HEK293 (cell line): ENCODE measurements around the gene MDM2.

ENCODE experiments used
- YY1 ChIP-seq: fragments of 450-650 bp; formaldehyde crosslinking; IDR thresholded peaks from 2 replicates; pipeline ENCODE4 v1.5.1; 2018; ENCODE audit warnings: missing biosample characterization, missing genetic modification characterization
- ZBTB48 ChIP-seq: fragments of 450-650 bp; formaldehyde crosslinking; IDR thresholded peaks from 2 replicates; pipeline ENCODE4 v1.5.1; 2016; ENCODE audit warnings: missing biosample characterization, missing genetic modification characterization
- ZFP3 ChIP-seq: fragments of 450-650 bp; formaldehyde crosslinking; IDR thresholded peaks from 2 replicates; pipeline ENCODE4 v1.5.1; 2016; ENCODE audit warnings: low read depth, missing biosample characterization, missing genetic modification characterization
- ZNF114 ChIP-seq: fragments of 450-650 bp; formaldehyde crosslinking; IDR thresholded peaks from 2 replicates; pipeline ENCODE4 v1.5.0; 2017; ENCODE audit warnings: missing biosample characterization, missing genetic modification characterization
- ZNF280D ChIP-seq: fragments of 450-650 bp; formaldehyde crosslinking; IDR thresholded peaks from 2 replicates; pipeline ENCODE4 v1.5.1; 2016; ENCODE audit warnings: missing biosample characterization, missing genetic modification characterization
- ZNF792 ChIP-seq: fragments of 450-650 bp; formaldehyde crosslinking; IDR thresholded peaks from 2 replicates; pipeline ENCODE4 v1.5.1; 2016; ENCODE audit warnings: missing biosample characterization, missing genetic modification characterization
- TF ChIP-seq, protein P1 (sequence below): fragments of 450-650 bp; formaldehyde crosslinking; IDR thresholded peaks from 2 replicates; pipeline ENCODE4 v1.5.1; 2016; ENCODE audit warnings: missing biosample characterization, missing genetic modification characterization
- TF ChIP-seq, protein P2 (sequence below): fragments of 450-650 bp; formaldehyde crosslinking; IDR thresholded peaks from 2 replicates; pipeline ENCODE4 v1.5.1; 2016; ENCODE audit warnings: missing biosample characterization, missing genetic modification characterization

DNA sequence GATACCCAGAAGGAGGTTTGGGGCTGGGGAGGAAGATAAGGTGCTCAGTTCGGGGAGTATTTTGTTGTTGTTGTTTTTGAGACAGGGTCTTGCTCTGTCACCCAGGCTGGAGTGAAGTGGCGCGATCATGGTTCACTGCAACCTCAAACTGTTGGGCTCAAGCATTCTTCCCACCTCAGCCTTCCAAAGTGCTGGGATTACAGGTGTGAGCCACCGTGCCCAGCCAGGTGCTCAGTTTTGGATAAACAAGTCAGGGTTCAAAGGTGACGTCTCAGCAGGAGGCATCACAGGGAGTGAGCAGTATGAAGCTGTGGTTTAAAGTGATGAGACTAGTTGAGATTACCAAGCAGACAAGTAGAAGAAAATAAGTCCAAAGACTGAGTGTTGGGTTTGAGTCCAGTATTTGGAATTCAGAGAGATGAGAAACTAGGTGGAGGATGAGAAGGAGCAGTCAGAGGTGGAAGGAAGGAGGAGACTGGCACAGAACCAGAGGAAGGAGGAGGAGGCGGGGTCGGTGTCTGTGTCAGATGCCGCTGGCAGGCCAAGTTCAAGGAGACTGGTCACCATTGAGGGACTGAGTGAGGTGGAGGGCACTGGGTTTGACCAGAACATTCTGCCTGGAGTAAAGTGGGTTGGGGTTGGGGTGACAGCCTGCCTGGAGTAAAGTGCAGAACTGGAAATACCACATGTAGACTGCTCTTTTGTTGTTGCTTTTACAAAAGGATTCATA is 45.9 kb upstream of the MDM2 start:
- no peak for TF ChIP-seq ZNF792
- TF ChIP-seq, protein P1, sequence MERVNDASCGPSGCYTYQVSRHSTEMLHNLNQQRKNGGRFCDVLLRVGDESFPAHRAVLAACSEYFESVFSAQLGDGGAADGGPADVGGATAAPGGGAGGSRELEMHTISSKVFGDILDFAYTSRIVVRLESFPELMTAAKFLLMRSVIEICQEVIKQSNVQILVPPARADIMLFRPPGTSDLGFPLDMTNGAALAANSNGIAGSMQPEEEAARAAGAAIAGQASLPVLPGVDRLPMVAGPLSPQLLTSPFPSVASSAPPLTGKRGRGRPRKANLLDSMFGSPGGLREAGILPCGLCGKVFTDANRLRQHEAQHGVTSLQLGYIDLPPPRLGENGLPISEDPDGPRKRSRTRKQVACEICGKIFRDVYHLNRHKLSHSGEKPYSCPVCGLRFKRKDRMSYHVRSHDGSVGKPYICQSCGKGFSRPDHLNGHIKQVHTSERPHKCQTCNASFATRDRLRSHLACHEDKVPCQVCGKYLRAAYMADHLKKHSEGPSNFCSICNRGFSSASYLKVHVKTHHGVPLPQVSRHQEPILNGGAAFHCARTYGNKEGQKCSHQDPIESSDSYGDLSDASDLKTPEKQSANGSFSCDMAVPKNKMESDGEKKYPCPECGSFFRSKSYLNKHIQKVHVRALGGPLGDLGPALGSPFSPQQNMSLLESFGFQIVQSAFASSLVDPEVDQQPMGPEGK: no peak
- no peak for TF ChIP-seq YY1
- TF ChIP-seq ZFP3 (tag by site-specific recombination): no peak
- TF ChIP-seq ZBTB48 (tag by site-specific recombination): no peak
- no peak for TF ChIP-seq ZNF280D (tag by site-specific recombination)
- TF ChIP-seq, protein P2, sequence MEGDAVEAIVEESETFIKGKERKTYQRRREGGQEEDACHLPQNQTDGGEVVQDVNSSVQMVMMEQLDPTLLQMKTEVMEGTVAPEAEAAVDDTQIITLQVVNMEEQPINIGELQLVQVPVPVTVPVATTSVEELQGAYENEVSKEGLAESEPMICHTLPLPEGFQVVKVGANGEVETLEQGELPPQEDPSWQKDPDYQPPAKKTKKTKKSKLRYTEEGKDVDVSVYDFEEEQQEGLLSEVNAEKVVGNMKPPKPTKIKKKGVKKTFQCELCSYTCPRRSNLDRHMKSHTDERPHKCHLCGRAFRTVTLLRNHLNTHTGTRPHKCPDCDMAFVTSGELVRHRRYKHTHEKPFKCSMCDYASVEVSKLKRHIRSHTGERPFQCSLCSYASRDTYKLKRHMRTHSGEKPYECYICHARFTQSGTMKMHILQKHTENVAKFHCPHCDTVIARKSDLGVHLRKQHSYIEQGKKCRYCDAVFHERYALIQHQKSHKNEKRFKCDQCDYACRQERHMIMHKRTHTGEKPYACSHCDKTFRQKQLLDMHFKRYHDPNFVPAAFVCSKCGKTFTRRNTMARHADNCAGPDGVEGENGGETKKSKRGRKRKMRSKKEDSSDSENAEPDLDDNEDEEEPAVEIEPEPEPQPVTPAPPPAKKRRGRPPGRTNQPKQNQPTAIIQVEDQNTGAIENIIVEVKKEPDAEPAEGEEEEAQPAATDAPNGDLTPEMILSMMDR: no peak
- no peak for TF ChIP-seq ZNF114
